Measurements from ENCODE around the gene SEMA6A.
A peak's percentile ranks its signal among the peaks of the same experiment; 100 is the strongest.

Gene SEMA6A

GRCh38 chr5:116516021-116516420, 58.6 kb downstream of the SEMA6A start:
- H4K8ac ChIP-seq (ENCODE audit: low read length) = no peak overlapping the region
- H2BK120ac ChIP-seq (ENCODE audit: low read depth, low read length) = no peak overlapping the region
- H3K9me3 ChIP-seq (ENCODE audit: control insufficient read depth, low read length) = no peaks in the 10 kb centered on the region
- H2BK15ac ChIP-seq (ENCODE audit: low read depth, poor library complexity, severe bottlenecking) = no peak overlapping the region
- H3K14ac ChIP-seq (ENCODE audit: low read length in 2 of 2) = no peak overlapping the region
- no peak overlapping the region for H2BK5ac ChIP-seq (ENCODE audit: low read depth, low read length, poor library complexity, severe bottlenecking)
- H3K27ac ChIP-seq (ENCODE audit: low read length, poor library complexity, severe bottlenecking) = no peak overlapping the region
- peaks cover 2% of the 10 kb centered on the region for H3K4me1 ChIP-seq (ENCODE audit: control insufficient read depth, insufficient read depth, low read depth, low read length)
- H2AFZ ChIP-seq (ENCODE audit: low read depth, low read length) = no peak overlapping the region
- H3K4ac ChIP-seq (ENCODE audit: low read depth in 1 of 2, low read length in 2 of 2) = no peak overlapping the region
- no peak overlapping the region for H3K23ac ChIP-seq (ENCODE audit: low read length in 2 of 2)
- H3K36me3 ChIP-seq (ENCODE audit: control insufficient read depth in 1 of 2, insufficient read depth in 2 of 2, low read depth in 1 of 2, low read length in 2 of 2) = no peaks in the 10 kb centered on the region
- H3K79me1 ChIP-seq (replicated peaks; ENCODE audit: low read length, poor library complexity, severe bottlenecking) = peaks cover 7% of the 10 kb centered on the region
- H2BK12ac ChIP-seq (ENCODE audit: low read length in 2 of 2) = no peak overlapping the region
- no CpG with 5 or more reads among the region's 4 CpGs for WGBS
- no peak overlapping the region for H3K18ac ChIP-seq (ENCODE audit: low read depth in 1 of 2, low read length in 2 of 2)
- no peak for DNase-seq
- H3K4me3 ChIP-seq (ENCODE audit: insufficient read depth in 1 of 2, low read depth in 1 of 2, low read length in 2 of 2) = no peak overlapping the region
- no peak overlapping the region for H3K9ac ChIP-seq (ENCODE audit: low read length)
- H4K91ac ChIP-seq (ENCODE audit: low read length) = no peak overlapping the region
- H2AK5ac ChIP-seq (ENCODE audit: low read length, severe bottlenecking) = no peak overlapping the region
- H3K27me3 ChIP-seq (ENCODE audit: control insufficient read depth in 1 of 2, insufficient read depth in 1 of 2, low read length in 2 of 2) = no peaks in the 10 kb centered on the region
- H3K4me2 ChIP-seq (ENCODE audit: low read length, poor library complexity, severe bottlenecking) = no peak overlapping the region

DNA sequence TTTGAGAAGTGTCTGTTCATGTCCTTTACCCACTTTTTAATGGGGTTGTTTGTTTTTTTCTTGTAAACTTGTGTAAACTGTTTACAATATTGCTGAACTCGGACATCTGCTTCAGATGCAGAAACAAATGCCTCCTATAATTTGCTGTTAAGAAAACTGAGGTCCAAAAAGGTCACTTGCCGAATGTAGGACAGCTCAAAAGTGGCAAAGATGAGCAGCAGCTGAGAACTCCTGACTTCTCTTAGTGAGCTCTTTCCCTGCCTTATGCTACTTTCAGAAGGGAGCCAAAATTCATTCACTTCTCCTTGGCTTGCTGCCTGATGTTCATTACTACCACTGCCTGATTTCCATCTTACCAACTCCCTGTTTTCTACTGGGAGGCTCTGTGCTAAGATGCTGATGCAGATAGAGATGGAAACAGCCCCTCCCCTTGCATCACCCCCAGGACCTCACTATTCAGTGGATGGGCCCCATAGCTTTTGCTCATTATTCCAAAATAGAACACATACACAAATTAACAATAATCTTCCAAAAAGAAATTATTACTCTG, 60.1 kb downstream of the SEMA6A start:
- WGBS = 24% methylated on average over 2 of the region's 2 CpGs
- no peak overlapping the region for H2BK5ac ChIP-seq (ENCODE audit: low read depth, low read length, poor library complexity, severe bottlenecking)
- H2BK15ac ChIP-seq (ENCODE audit: low read depth, poor library complexity, severe bottlenecking) = no peak overlapping the region
- no peak overlapping the region for H2BK120ac ChIP-seq (ENCODE audit: low read depth, low read length)
- H3K27ac ChIP-seq (ENCODE audit: low read length, poor library complexity, severe bottlenecking) = no peak overlapping the region
- no peak overlapping the region for H4K91ac ChIP-seq (ENCODE audit: low read length)
- no peak overlapping the region for H3K14ac ChIP-seq (ENCODE audit: low read length in 2 of 2)
- no peak overlapping the region for H3K23ac ChIP-seq (ENCODE audit: low read length in 2 of 2)
- H2AFZ ChIP-seq (ENCODE audit: low read depth, low read length) = no peak overlapping the region
- no peak overlapping the region for H4K8ac ChIP-seq (ENCODE audit: low read length)
- peak; percentile 14 for DNase-seq
- peaks cover 2% of the 10 kb centered on the region for H3K4me1 ChIP-seq (ENCODE audit: control insufficient read depth, insufficient read depth, low read depth, low read length)
- H3K18ac ChIP-seq (ENCODE audit: low read depth in 1 of 2, low read length in 2 of 2) = no peak overlapping the region
- H3K36me3 ChIP-seq (ENCODE audit: control insufficient read depth in 1 of 2, insufficient read depth in 2 of 2, low read depth in 1 of 2, low read length in 2 of 2) = no peaks in the 10 kb centered on the region
- H3K4me3 ChIP-seq (ENCODE audit: insufficient read depth in 1 of 2, low read depth in 1 of 2, low read length in 2 of 2) = no peak overlapping the region
- H3K9me3 ChIP-seq (ENCODE audit: control insufficient read depth, low read length) = no peaks in the 10 kb centered on the region
- H3K4ac ChIP-seq (ENCODE audit: low read depth in 1 of 2, low read length in 2 of 2) = no peak overlapping the region
- H2AK5ac ChIP-seq (ENCODE audit: low read length, severe bottlenecking) = peak overlapping the region; percentile 14
- H3K27me3 ChIP-seq (ENCODE audit: control insufficient read depth in 1 of 2, insufficient read depth in 1 of 2, low read length in 2 of 2) = no peaks in the 10 kb centered on the region
- H3K9ac ChIP-seq (ENCODE audit: low read length) = no peak overlapping the region
- peaks cover 4% of the 10 kb centered on the region for H3K79me1 ChIP-seq (replicated peaks; ENCODE audit: low read length, poor library complexity, severe bottlenecking)
- H3K4me2 ChIP-seq (ENCODE audit: low read length, poor library complexity, severe bottlenecking) = no peak overlapping the region
- no peak overlapping the region for H2BK12ac ChIP-seq (ENCODE audit: low read length in 2 of 2)

GRCh38 chr5:116510517-116510916, 64.1 kb downstream of the SEMA6A start:
- no peak overlapping the region for H3K14ac ChIP-seq (ENCODE audit: low read length in 2 of 2)
- H2BK12ac ChIP-seq (ENCODE audit: low read length in 2 of 2) = no peak overlapping the region
- no peaks in the 10 kb centered on the region for H3K27me3 ChIP-seq (ENCODE audit: control insufficient read depth in 1 of 2, insufficient read depth in 1 of 2, low read length in 2 of 2)
- H3K23ac ChIP-seq (ENCODE audit: low read length in 2 of 2) = no peak overlapping the region
- H2AFZ ChIP-seq (ENCODE audit: low read depth, low read length) = no peak overlapping the region
- H3K36me3 ChIP-seq (ENCODE audit: control insufficient read depth in 1 of 2, insufficient read depth in 2 of 2, low read depth in 1 of 2, low read length in 2 of 2) = no peaks in the 10 kb centered on the region
- no peak overlapping the region for H3K18ac ChIP-seq (ENCODE audit: low read depth in 1 of 2, low read length in 2 of 2)
- H3K4ac ChIP-seq (ENCODE audit: low read depth in 1 of 2, low read length in 2 of 2) = no peak overlapping the region
- no peak overlapping the region for H4K91ac ChIP-seq (ENCODE audit: low read length)
- no peak overlapping the region for H4K8ac ChIP-seq (ENCODE audit: low read length)
- H3K9ac ChIP-seq (ENCODE audit: low read length) = no peak overlapping the region
- H3K9me3 ChIP-seq (ENCODE audit: control insufficient read depth, low read length) = no peaks in the 10 kb centered on the region
- no peak overlapping the region for H3K27ac ChIP-seq (ENCODE audit: low read length, poor library complexity, severe bottlenecking)
- H3K4me2 ChIP-seq (ENCODE audit: low read length, poor library complexity, severe bottlenecking) = no peak overlapping the region
- peak; percentile 49 for DNase-seq
- H2BK5ac ChIP-seq (ENCODE audit: low read depth, low read length, poor library complexity, severe bottlenecking) = no peak overlapping the region
- H3K79me1 ChIP-seq (replicated peaks; ENCODE audit: low read length, poor library complexity, severe bottlenecking) = peaks cover 7% of the 10 kb centered on the region
- no CpG with 5 or more reads among the region's 1 CpG for WGBS
- no peak overlapping the region for H3K4me3 ChIP-seq (ENCODE audit: insufficient read depth in 1 of 2, low read depth in 1 of 2, low read length in 2 of 2)
- no peak overlapping the region for H2BK120ac ChIP-seq (ENCODE audit: low read depth, low read length)
- H2BK15ac ChIP-seq (ENCODE audit: low read depth, poor library complexity, severe bottlenecking) = no peak overlapping the region
- no peak overlapping the region for H2AK5ac ChIP-seq (ENCODE audit: low read length, severe bottlenecking)
- H3K4me1 ChIP-seq (ENCODE audit: control insufficient read depth, insufficient read depth, low read depth, low read length) = peaks cover 2% of the 10 kb centered on the region

DNA sequence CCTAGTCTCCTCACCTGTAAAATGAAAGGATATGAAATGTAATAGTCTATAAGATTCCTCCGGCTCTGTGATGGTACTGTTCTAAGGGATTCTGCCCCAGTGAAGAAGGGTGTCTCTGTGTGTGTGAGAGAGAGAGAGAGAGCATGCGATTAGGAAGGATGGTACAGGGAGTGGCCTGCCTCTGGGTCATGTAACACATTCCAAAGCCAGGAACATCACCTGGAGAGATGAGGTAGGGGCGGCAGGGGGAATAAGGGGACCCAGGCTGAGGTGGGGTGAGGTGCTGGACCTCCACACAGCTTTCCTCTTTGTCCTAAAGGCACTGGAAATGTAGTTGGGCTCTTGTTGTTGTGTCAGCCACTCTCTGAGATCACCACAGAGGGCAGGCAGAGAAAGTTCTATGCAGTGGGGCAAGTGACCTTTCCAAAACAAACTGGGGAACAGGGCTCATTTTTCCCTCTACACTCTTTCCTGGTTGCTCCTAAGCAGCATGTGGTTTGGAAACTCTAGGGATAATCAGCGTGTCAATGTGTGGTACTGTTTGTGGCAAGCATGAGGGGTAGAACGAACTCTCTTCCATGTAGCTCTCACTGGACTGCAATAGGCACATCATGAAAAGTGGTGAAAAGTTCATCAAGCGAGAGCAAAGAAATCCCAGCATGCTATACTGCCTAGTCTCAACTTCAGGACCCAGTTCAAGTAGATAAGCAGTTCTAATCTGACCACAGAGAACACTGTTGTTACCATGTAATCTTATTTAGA, 65.0 kb downstream of the SEMA6A start:
- Histone ChIP-seq H3K79me1 (replicated peaks; ENCODE audit: low read length, poor library complexity, severe bottlenecking) (peaks cover 7% of the 10 kb centered on the region), H2BK5ac (ENCODE audit: low read depth, low read length, poor library complexity, severe bottlenecking) (no peak overlapping the region), H4K8ac (ENCODE audit: low read length) (no peak overlapping the region), H2BK120ac (ENCODE audit: low read depth, low read length) (peak overlapping the region; percentile 2), H3K27me3 (ENCODE audit: control insufficient read depth in 1 of 2, insufficient read depth in 1 of 2, low read length in 2 of 2) (no peaks in the 10 kb centered on the region), H2AFZ (ENCODE audit: low read depth, low read length) (no peak overlapping the region), H2AK5ac (ENCODE audit: low read length, severe bottlenecking) (no peak overlapping the region), H2BK15ac (ENCODE audit: low read depth, poor library complexity, severe bottlenecking) (no peak overlapping the region), H3K4me2 (ENCODE audit: low read length, poor library complexity, severe bottlenecking) (no peak overlapping the region), H3K18ac (ENCODE audit: low read depth in 1 of 2, low read length in 2 of 2) (no peak overlapping the region), H3K9ac (ENCODE audit: low read length) (no peak overlapping the region), H3K4ac (ENCODE audit: low read depth in 1 of 2, low read length in 2 of 2) (no peak overlapping the region), H3K36me3 (ENCODE audit: control insufficient read depth in 1 of 2, insufficient read depth in 2 of 2, low read depth in 1 of 2, low read length in 2 of 2) (no peaks in the 10 kb centered on the region), H3K4me3 (ENCODE audit: insufficient read depth in 1 of 2, low read depth in 1 of 2, low read length in 2 of 2) (no peak overlapping the region), H3K9me3 (ENCODE audit: control insufficient read depth, low read length) (no peaks in the 10 kb centered on the region), H3K23ac (ENCODE audit: low read length in 2 of 2) (no peak overlapping the region), H2BK12ac (ENCODE audit: low read length in 2 of 2) (peak overlapping the region; percentile 1 to 84), H4K91ac (ENCODE audit: low read length) (no peak overlapping the region), H3K27ac (ENCODE audit: low read length, poor library complexity, severe bottlenecking) (no peak overlapping the region), H3K14ac (ENCODE audit: low read length in 2 of 2) (no peak overlapping the region), H3K4me1 (ENCODE audit: control insufficient read depth, insufficient read depth, low read depth, low read length) (no peaks in the 10 kb centered on the region)
- no peak for DNase-seq
- WGBS = 90% methylated on average over 6 of the region's 6 CpGs
